GM20000 (cell line): ENCODE results near the gene TPRN.

Experiments
- DNase-seq: peaks from one replicate; pipeline ENCODE4 v3.0.0; 2012; ENCODE audit warnings: low spot score
- CTCF ChIP-seq: IDR thresholded peaks from 2 replicates; pipeline ENCODE4 v1.5.1; 2012; ENCODE audit warnings: mild to moderate bottlenecking, control low read depth; ENCODE audit errors: extremely low read depth, missing control alignments

The TPRN gene

GRCh38 chr9:137233143-137233980 lies 32.8 kb upstream of the TPRN start:
- DNase-seq, result no peak
- TF ChIP-seq CTCF, result no peak

GRCh38 chr9:137232510-137232909 lies 32.0 kb upstream of the TPRN start:
- no peak for TF ChIP-seq CTCF
- no peak for DNase-seq

- no peak for DNase-seq
- TF ChIP-seq CTCF, result no peak
These were observed 31.6 kb upstream of the TPRN start for GRCh38 chr9:137232101-137232500.

- no peak for TF ChIP-seq CTCF
- DNase-seq, result no peak
These were observed 31.0 kb upstream of the TPRN start for GRCh38 chr9:137231372-137232039.

- TF ChIP-seq CTCF, result no peak
- no peak for DNase-seq
These were observed 30.3 kb upstream of the TPRN start, which contains the start of gene SLC34A3 for GRCh38 chr9:137230705-137231371. Gene SLC34A3 (plus strand): TSS chr9:137230901. CDS start chr9:137231703, 802 bp downstream.

- no peak for TF ChIP-seq CTCF
These were observed 29.6 kb upstream of the TPRN start for GRCh38 chr9:137229903-137230704.

More at GRCh38 chr9:137229903-137230704, 29.6 kb upstream of the TPRN start:
- no peak for DNase-seq
